GM21737 (cell line): ENCODE measurements around the gene SH3TC2.

Experiments
- ATAC-seq: cut with Tn5 transposase; IDR thresholded peaks from one replicate; pipeline ENCODE4 v1.9.1; 2021; ENCODE audit warnings: mild to moderate bottlenecking, moderate library complexity; ENCODE audit not compliant: unreplicated experiment

The SH3TC2 gene

GRCh38 chr5:149002761-149003689 is 59.8 kb downstream of the SH3TC2 start:
- ATAC-seq: no peak

DNA sequence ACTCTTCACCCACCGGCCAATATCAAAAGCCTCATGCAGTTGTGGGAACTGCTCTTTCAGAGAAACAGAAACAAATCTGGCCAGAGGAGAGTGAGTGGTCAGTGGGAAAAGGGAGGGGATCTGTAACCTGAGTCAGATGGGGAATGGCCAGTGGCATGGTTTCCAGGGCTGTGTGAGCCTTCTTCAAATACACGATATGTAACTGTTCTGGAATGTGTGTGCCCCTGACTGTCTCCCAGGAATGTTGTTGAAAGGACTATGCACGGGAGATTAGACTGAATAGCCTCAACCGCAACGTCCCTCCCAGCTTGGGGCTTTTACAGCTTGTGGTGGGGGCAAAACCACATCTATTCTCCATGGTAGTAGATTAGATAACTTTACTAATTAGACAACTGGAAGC is 60.8 kb downstream of the SH3TC2 start:
- ATAC-seq: no peak

DNA sequence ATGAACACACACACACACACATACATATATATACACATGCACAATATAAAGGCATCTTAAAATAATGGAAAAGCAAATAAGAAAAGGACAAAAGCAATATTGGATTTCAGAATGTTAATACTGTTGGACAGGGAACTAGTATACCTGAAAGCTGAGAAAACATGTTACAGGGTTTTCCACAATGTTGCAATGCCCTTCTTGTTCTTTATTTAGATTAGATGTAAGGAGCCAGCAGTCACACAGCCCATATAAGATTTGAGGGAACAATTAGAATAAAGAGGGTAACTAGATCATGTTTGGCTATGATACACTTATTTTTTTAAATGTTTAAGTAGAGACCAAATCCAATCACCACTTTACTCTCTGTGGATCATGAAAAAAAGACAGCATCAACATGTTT is 61.7 kb downstream of the SH3TC2 start:
- no peak for ATAC-seq

DNA sequence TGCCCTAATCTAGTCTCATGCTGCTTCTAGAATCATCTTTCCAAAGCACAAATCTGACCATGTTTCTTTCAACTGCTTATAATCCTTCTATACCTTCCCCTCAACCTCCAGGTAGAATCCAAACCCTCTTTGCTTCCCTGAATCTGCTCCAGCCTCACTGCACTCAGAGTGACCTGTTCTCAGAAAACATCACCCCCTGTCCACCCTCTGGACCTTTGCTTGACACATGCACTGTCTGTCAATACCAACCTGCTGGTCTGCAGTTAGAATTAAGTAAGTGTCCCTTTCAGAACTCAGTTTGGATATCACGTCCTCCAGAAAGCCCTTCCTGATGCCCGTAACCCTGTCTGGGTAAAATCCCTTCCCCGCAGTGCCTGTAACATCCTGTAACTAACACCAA is 63.1 kb downstream of the SH3TC2 start:
- no peak for ATAC-seq

DNA sequence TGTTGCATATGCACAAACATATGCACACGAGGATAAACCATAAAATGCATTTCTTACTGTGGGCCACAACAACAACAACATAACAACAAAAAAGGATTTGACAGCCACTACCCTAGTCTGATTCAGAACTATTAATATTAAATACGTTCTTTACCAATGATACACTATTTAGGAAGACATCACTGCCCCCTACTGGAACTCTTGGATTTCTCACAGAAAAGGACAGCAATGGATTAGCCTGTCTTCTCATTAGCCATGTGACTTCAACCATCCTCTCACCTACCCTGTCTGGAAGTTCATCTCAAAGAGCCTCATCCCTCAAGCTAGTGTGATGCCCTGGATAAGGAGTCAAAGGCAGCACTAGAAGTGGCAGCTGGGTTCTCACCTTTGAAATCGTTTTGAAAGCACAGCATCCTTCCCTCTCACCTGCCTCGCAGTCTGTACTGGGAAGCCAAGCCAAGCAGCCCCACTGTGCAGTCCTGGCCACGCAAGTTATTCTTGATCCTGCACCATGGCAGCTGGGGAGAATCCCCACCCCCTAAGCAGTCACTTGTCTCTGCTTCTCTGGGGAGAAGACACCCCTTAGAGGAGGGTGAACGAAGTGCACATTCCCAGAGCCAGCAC is 64.6 kb downstream of the SH3TC2 start:
- no peak for ATAC-seq

- no peak for ATAC-seq
These were observed 66.6 kb downstream of the SH3TC2 start for GRCh38 chr5:148996270-148996669.

- no peak for ATAC-seq
These were observed 67.1 kb downstream of the SH3TC2 start for GRCh38 chr5:148995791-148996190.

- ATAC-seq: no peak
These were observed 69.5 kb downstream of the SH3TC2 start for GRCh38 chr5:148993283-148993936.

GRCh38 chr5:148992265-148992664 is 70.6 kb downstream of the SH3TC2 start:
- no peak for ATAC-seq

- ATAC-seq: no peak
These were observed 71.3 kb downstream of the SH3TC2 start for GRCh38 chr5:148991566-148991965.

DNA sequence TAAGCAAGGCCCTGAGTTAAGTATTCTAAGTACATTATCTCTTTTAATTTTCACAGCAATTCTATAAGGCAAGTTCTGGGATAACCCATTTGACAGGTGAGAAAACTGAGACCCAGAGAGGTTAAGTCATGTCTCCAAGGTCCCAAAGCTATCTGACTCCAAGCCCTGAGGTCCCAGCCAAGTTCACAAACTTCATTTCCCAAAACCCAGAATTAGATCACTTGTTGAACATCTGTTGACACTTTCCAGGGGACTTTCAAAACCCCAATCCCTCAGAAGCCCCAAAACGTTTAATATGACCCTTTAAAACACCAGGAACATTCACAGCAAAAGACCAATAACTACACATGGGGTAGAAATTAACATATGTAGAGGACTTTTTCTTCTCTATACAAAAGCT is 72.0 kb downstream of the SH3TC2 start:
- ATAC-seq: no peak

- no peak for ATAC-seq
These were observed 73.3 kb downstream of the SH3TC2 start for GRCh38 chr5:148989567-148989966.

GRCh38 chr5:148988328-148988727 is 74.5 kb downstream of the SH3TC2 start:
- no peak for ATAC-seq

- ATAC-seq: no peak
These were observed 76.2 kb downstream of the SH3TC2 start for GRCh38 chr5:148986636-148987035.

GRCh38 chr5:148984345-148984744 is 78.5 kb downstream of the SH3TC2 start:
- ATAC-seq: no peak

DNA sequence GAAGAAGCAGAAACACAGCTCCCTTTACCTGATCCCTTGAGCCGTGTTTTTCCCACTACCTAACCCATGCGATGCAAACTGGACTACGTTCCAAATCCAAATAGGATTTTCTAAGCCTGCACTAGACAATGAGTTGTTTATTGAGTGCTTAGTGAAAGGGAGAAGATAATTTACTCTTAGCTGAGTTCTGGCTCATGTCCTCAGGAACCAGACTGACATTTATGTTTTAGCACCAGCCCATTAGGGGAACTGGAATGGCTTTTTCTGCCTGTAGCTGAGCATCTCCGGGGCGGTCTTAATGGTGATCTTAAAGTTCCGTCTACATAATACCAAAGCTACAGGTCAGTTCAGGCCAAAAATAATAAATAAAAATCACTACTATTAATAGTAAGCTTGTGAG is 81.5 kb downstream of the SH3TC2 start:
- no peak for ATAC-seq

GRCh38 chr5:148980731-148981130 is 82.1 kb downstream of the SH3TC2 start:
- ATAC-seq: no peak

GRCh38 chr5:148979083-148979723 is 83.7 kb downstream of the SH3TC2 start:
- no peak for ATAC-seq

DNA sequence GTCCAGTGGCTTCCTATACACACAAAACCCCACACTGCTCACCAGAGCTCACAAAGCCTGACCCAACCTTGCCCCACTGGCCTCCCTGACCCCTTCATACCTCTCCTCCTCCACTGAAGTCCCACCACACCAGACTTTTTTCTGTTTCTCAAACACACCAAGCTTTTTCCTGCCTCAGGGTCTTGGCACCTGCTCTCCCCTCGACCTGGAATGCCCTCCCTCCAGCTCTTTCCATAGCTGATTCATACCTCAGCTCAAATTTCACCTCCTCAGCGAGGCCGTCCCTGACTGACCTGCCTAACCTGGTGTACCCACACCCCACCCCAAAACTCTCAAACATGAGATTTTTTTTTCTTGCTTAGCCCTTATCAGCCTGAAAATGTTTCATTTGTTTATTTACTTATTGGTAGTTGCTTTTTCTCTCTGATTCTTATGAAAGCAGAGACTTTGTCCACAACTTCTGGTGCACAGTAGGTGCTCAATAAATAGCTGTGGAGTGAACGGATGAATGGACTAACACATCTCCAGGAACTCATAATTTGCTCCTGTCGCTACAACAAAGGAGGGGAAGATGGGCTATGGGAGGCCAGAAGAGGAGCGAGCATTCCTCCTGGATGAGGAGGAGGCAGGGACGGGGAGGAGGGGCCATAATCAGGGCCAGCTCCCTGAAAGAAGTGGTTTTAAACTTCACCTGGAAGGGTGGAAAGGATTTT is 84.3 kb downstream of the SH3TC2 start:
- no peak for ATAC-seq

- no peak for ATAC-seq
These were observed 86.1 kb downstream of the SH3TC2 start for GRCh38 chr5:148976569-148977381.
